ENCODE data around the gene PAH. TPM values are rescaled to one million over a fixed set of nuclear protein-coding genes. Genes with fewer than 3 reads are reported as not detected.

The PAH gene
- polyA plus RNA-seq, 3 donors, result not detected

DNA sequence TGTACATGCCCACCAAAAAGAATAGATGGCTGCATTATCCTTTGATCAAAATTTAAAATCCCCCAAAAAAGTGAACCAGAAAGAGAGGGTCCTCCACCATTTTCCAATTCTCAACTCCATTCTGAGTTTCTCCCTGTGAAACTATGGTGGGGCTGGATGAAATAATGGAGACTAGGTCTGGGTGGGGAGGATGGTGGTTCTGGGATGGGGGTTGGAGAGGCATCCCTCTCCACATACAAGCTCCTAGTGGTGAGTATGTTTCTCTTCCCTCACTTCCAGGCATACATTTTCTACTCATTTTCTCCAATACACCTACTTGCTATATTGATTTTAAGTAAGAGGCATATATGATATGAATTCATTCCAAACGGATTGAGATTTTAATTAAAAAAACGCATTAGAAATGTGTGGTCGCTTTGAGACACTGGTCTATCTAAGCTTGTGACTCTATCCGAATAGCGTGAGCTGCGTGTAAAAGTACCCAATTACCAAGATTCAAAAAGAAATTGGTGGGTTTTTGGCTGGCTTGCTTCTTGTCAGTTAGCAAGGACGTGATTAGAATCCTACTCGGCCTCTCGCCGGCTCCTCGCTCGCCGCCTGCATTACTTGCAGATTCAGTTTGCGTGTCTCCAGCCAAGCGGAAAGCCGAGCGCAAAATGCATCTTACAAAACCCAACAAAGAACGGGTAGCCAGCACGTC, 43.9 kb upstream of the PAH start:
- Mint-ChIP-seq H3K27me3 (ENCODE audit: low read depth in 3 of 3) (peaks cover 91 to 99% (median 97%) of the 10 kb centered on the region in 3 donors), H3K27ac (no peak overlapping the region), H3K36me3 (peaks cover 0 to 6% of the 10 kb centered on the region in 2 donors), H3K4me1 (peaks cover 9% of the 10 kb centered on the region), H3K4me3 (peak overlapping the region in 1 of 2 donors; percentile 76), H3K9me3 (peaks cover 6 to 53% (median 39%) of the 10 kb centered on the region in 7 donors)
- Histone ChIP-seq H3K4me1 (ENCODE audit: control insufficient read depth in 1 of 2, insufficient read depth in 2 of 2, low read length in 2 of 2) (no peaks in the 10 kb centered on the region), H4K20me1 (ENCODE audit: insufficient read depth, low read length) (no peaks in the 10 kb centered on the region), H3K9ac (ENCODE audit: insufficient read depth, low read length, poor library complexity, severe bottlenecking) (no peak overlapping the region), H2AFZ (ENCODE audit: insufficient read depth, low read depth, low read length, poor library complexity, severe bottlenecking) (no peak overlapping the region), H3K27me3 (ENCODE audit: control insufficient read depth in 2 of 2, insufficient read depth in 2 of 2, low read length in 2 of 2) (peaks cover 79 to 94% of the 10 kb centered on the region in 2 donors), H3K4me2 (replicated peaks; ENCODE audit: extremely low read depth, low read length, poor library complexity, severe bottlenecking) (no peak overlapping the region), H3K36me3 (replicated peaks in 1 of 2; ENCODE audit: control insufficient read depth in 1 of 2, insufficient read depth in 2 of 2, low read length in 2 of 2) (no peaks in the 10 kb centered on the region), H3K27ac (ENCODE audit: low read depth in 1 of 2, low read length in 2 of 2) (no peak overlapping the region), H3K79me2 (ENCODE audit: insufficient read depth, low read length) (no peaks in the 10 kb centered on the region), H3K4me3 (replicated peaks in 1 of 3; ENCODE audit: low read depth in 2 of 3, low read length in 3 of 3) (no peak overlapping the region), H3K9me3 (replicated peaks in 1 of 2; ENCODE audit: control insufficient read depth in 1 of 2, insufficient read depth in 1 of 2, low read length in 2 of 2) (peaks cover 3 to 73% of the 10 kb centered on the region in 2 donors)
- intact Hi-C loops (cut with micrococcal nuclease), result no loop called here
- TF ChIP-seq, protein P1, sequence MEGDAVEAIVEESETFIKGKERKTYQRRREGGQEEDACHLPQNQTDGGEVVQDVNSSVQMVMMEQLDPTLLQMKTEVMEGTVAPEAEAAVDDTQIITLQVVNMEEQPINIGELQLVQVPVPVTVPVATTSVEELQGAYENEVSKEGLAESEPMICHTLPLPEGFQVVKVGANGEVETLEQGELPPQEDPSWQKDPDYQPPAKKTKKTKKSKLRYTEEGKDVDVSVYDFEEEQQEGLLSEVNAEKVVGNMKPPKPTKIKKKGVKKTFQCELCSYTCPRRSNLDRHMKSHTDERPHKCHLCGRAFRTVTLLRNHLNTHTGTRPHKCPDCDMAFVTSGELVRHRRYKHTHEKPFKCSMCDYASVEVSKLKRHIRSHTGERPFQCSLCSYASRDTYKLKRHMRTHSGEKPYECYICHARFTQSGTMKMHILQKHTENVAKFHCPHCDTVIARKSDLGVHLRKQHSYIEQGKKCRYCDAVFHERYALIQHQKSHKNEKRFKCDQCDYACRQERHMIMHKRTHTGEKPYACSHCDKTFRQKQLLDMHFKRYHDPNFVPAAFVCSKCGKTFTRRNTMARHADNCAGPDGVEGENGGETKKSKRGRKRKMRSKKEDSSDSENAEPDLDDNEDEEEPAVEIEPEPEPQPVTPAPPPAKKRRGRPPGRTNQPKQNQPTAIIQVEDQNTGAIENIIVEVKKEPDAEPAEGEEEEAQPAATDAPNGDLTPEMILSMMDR (IDR thresholded peaks at IDR 0.05), result no peak
- no peak for DNase-seq
- WGBS (ENCODE audit: insufficient coverage), result 19% methylated on average over 11 of the region's 19 CpGs

DNA sequence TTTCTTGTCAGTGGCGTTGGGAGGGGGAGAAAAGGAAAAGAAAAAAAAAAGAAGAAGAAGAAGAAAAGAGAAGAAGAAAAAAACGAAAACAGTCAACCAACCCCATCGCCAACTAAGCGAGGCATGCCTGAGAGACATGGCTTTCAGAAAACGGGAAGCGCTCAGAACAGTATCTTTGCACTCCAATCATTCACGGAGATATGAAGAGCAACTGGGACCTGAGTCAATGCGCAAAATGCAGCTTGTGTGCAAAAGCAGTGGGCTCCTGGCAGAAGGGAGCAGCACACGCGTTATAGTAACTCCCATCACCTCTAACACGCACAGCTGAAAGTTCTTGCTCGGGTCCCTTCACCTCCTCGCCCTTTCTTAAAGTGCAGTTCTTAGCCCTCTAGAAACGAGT, 42.3 kb upstream of the PAH start:
- Mint-ChIP-seq H3K27me3 (ENCODE audit: low read depth in 3 of 3) (peaks cover 91 to 99% (median 97%) of the 10 kb centered on the region in 3 donors), H3K4me1 (peaks cover 9% of the 10 kb centered on the region), H3K4me3 (peak overlapping the region in 1 of 2 donors; percentile 80), H3K27ac (no peak overlapping the region), H3K36me3 (peaks cover 0 to 6% of the 10 kb centered on the region in 2 donors), H3K9me3 (peaks cover 6 to 48% (median 32%) of the 10 kb centered on the region in 7 donors)
- no peaks in the 10 kb centered on the region for H4K20me1 ChIP-seq (ENCODE audit: insufficient read depth, low read length)
- no peak overlapping the region for H3K9ac ChIP-seq (ENCODE audit: insufficient read depth, low read length, poor library complexity, severe bottlenecking)
- no peak overlapping the region for H3K4me2 ChIP-seq (replicated peaks; ENCODE audit: extremely low read depth, low read length, poor library complexity, severe bottlenecking)
- 11% methylated on average over 7 of the region's 14 CpGs for WGBS (ENCODE audit: insufficient coverage)
- no peaks in the 10 kb centered on the region for H3K4me1 ChIP-seq (ENCODE audit: control insufficient read depth in 1 of 2, insufficient read depth in 2 of 2, low read length in 2 of 2)
- H3K27me3 ChIP-seq (ENCODE audit: control insufficient read depth in 2 of 2, insufficient read depth in 2 of 2, low read length in 2 of 2), result peaks cover 81 to 94% of the 10 kb centered on the region in 2 donors
- no peaks in the 10 kb centered on the region for H3K36me3 ChIP-seq (replicated peaks in 1 of 2; ENCODE audit: control insufficient read depth in 1 of 2, insufficient read depth in 2 of 2, low read length in 2 of 2)
- TF ChIP-seq, protein P1 (IDR thresholded peaks at IDR 0.05), result no peak
- DNase-seq, result no peak
- intact Hi-C loops (cut with micrococcal nuclease), result no loop called here
- no peak overlapping the region for H3K27ac ChIP-seq (ENCODE audit: low read depth in 1 of 2, low read length in 2 of 2)
- peaks cover 3 to 76% of the 10 kb centered on the region in 2 donors for H3K9me3 ChIP-seq (replicated peaks in 1 of 2; ENCODE audit: control insufficient read depth in 1 of 2, insufficient read depth in 1 of 2, low read length in 2 of 2)
- H3K79me2 ChIP-seq (ENCODE audit: insufficient read depth, low read length), result no peaks in the 10 kb centered on the region
- H3K4me3 ChIP-seq (replicated peaks in 1 of 3; ENCODE audit: low read depth in 2 of 3, low read length in 3 of 3), result no peak overlapping the region
- H2AFZ ChIP-seq (ENCODE audit: insufficient read depth, low read depth, low read length, poor library complexity, severe bottlenecking), result no peak overlapping the region

Measured in CD14-positive monocyte (primary cell).